DOHH2 (cell line): ENCODE measurements around the gene NFKBIZ.

Source experiments
- H3F3A ChIP-seq: fragments of 200-600 bp; sonication (generic), shearing (Covaris generic); 2 replicates; pipeline ENCODE4 v1.6.0; 2016; ENCODE audit warnings: antibody characterized with exemption, mild to moderate bottlenecking; ENCODE audit not compliant: control insufficient read depth, insufficient read depth
- H3K27ac ChIP-seq: fragments of 200-600 bp; sonication (generic); 2 replicates; pipeline ENCODE4 v1.5.1; 2014; ENCODE audit warnings: low read depth, mild to moderate bottlenecking, low read length, moderate library complexity
- H3K27me3 ChIP-seq: fragments of 200-600 bp; sonication (generic); 2 replicates; pipeline ENCODE4 v1.6.1; 2014; ENCODE audit warnings: mild to moderate bottlenecking, low read length, mixed read lengths; ENCODE audit not compliant: control insufficient read depth
- H3K36me3 ChIP-seq: fragments of 200-600 bp; sonication (generic); 2 replicates; pipeline ENCODE4 v1.6.1; 2014; ENCODE audit warnings: mild to moderate bottlenecking, low read length, moderate library complexity, mixed read lengths; ENCODE audit not compliant: control insufficient read depth
- H3K4me1 ChIP-seq: fragments of 200-600 bp; sonication (generic); 2 replicates; pipeline ENCODE4 v1.6.1; 2014; ENCODE audit warnings: mild to moderate bottlenecking, low read length, mixed read lengths; ENCODE audit not compliant: control insufficient read depth
- H3K4me2 ChIP-seq: fragments of 200-600 bp; sonication (generic); 2 replicates; pipeline ENCODE4 v1.6.0; 2014; ENCODE audit warnings: mild to moderate bottlenecking, low read length, moderate library complexity
- H3K4me3 ChIP-seq: fragments of 200-600 bp; sonication (generic); 2 replicates; pipeline ENCODE4 v1.5.1; 2014; ENCODE audit warnings: mild to moderate bottlenecking, low read length, mixed read lengths
- H3K79me2 ChIP-seq: fragments of 200-600 bp; sonication (generic); 2 replicates; pipeline ENCODE4 v1.6.1; 2014; ENCODE audit warnings: mild to moderate bottlenecking, low read length, mixed read lengths; ENCODE audit not compliant: control insufficient read depth
- H3K9me2 ChIP-seq: fragments of 200-600 bp; sonication (generic); replicated peaks from 2 replicates; pipeline ENCODE4 v1.6.1; 2014; ENCODE audit warnings: mild to moderate bottlenecking, low read length, mixed read lengths; ENCODE audit not compliant: control insufficient read depth
- H3K9me3 ChIP-seq: fragments of 200-600 bp; sonication (generic); 2 replicates; pipeline ENCODE4 v1.6.1; 2014; ENCODE audit warnings: antibody characterized with exemption, low read length, mixed read lengths; ENCODE audit not compliant: control insufficient read depth, insufficient read depth
- H4K20me1 ChIP-seq: fragments of 200-600 bp; sonication (generic); 2 replicates; pipeline ENCODE4 v1.6.0; 2014; ENCODE audit warnings: low read depth, mild to moderate bottlenecking, antibody characterized with exemption, low read length, moderate library complexity; ENCODE audit not compliant: control insufficient read depth, insufficient read depth
- CTCF ChIP-seq: fragments of 200-600 bp; sonication (generic); IDR thresholded peaks from one replicate; pipeline ENCODE4 v1.5.1; 2014; ENCODE audit warnings: antibody characterized with exemption, mild to moderate bottlenecking, low read depth, low read length; ENCODE audit not compliant: poor library complexity, severe bottlenecking
- EZH2phosphoT487 ChIP-seq: fragments of 200-600 bp; sonication (generic); IDR thresholded peaks from 2 replicates; pipeline ENCODE4 v1.6.1; 2017; ENCODE audit warnings: borderline replicate concordance, mild to moderate bottlenecking, antibody characterized with exemption, low read length, moderate library complexity, mixed read lengths

NFKBIZ gene

GRCh38 chr3:101807888-101808287 lies 41.4 kb upstream of the NFKBIZ start:
- Histone ChIP-seq H3K27me3 (no peaks in the 10 kb centered on the region), H3K9me2 (no peaks in the 10 kb centered on the region), H3F3A (no peaks in the 10 kb centered on the region), H3K79me2 (0 out of 2 replicates have a peak, but pooled peaks cover 8% of the 10 kb centered on the region), H3K36me3 (peaks cover 28% of the 10 kb centered on the region), H3K4me1 (peaks cover 22% of the 10 kb centered on the region), H3K4me2 (no peak overlapping the region), H3K4me3 (no peak overlapping the region), H3K9me3 (no peaks in the 10 kb centered on the region), H3K27ac (no peak overlapping the region), H4K20me1 (no peaks in the 10 kb centered on the region)
- no peak for TF ChIP-seq CTCF
- TF ChIP-seq EZH2phosphoT487: no peak

- no peak overlapping the region for H3K4me3 ChIP-seq
- peak overlapping the region; percentile 23; the same call in 1 of the 2 replicates for H3K4me2 ChIP-seq
- peaks cover 10% of the 10 kb centered on the region; the same call in 1 of the 2 replicates for H3K79me2 ChIP-seq
- H4K20me1 ChIP-seq: no peaks in the 10 kb centered on the region
- no peaks in the 10 kb centered on the region for H3K9me2 ChIP-seq
- H3F3A ChIP-seq: no peaks in the 10 kb centered on the region
- H3K9me3 ChIP-seq: no peaks in the 10 kb centered on the region
- H3K27me3 ChIP-seq: no peaks in the 10 kb centered on the region
- peaks cover 30% of the 10 kb centered on the region for H3K4me1 ChIP-seq
- H3K36me3 ChIP-seq: peaks cover 15% of the 10 kb centered on the region
- no peak overlapping the region for H3K27ac ChIP-seq
- TF ChIP-seq CTCF (peak; percentile 82), EZH2phosphoT487 (no peak)
Observed at GRCh38 chr3:101809178-101810021, 39.9 kb upstream of the NFKBIZ start.

GRCh38 chr3:101810022-101810418 lies 39.3 kb upstream of the NFKBIZ start:
- TF ChIP-seq EZH2phosphoT487 (no peak), CTCF (no peak)
- no peak overlapping the region for H3K27ac ChIP-seq
- no peaks in the 10 kb centered on the region for H3K27me3 ChIP-seq
- no peak overlapping the region for H3K4me3 ChIP-seq
- no peaks in the 10 kb centered on the region for H3K9me3 ChIP-seq
- H3F3A ChIP-seq: no peaks in the 10 kb centered on the region
- H4K20me1 ChIP-seq: no peaks in the 10 kb centered on the region
- H3K4me2 ChIP-seq: no peak overlapping the region; the same call in 1 of the 2 replicates
- peaks cover 7% of the 10 kb centered on the region for H3K79me2 ChIP-seq
- no peaks in the 10 kb centered on the region for H3K9me2 ChIP-seq
- peaks cover 10% of the 10 kb centered on the region for H3K36me3 ChIP-seq
- peaks cover 36% of the 10 kb centered on the region for H3K4me1 ChIP-seq
